GM12878 (cell line): ENCODE data around the gene ALMS1.

Experiments
- CHD1 ChIP-seq: IDR thresholded peaks from 2 replicates; pipeline ENCODE4 v1.6.1; 2012; ENCODE audit warnings: low read depth, low read length, improper control_type of control experiment
- CHD2 ChIP-seq: IDR thresholded peaks from 2 replicates; pipeline ENCODE4 v1.6.1; 2011; ENCODE audit warnings: low read depth, low read length, improper control_type of control experiment, borderline replicate concordance
- CTCF ChIP-seq, 3 experiments: IDR thresholded peaks in 2 of 3; conservative IDR thresholded peaks in 1 of 3; 2 replicates each; pipeline ENCODE4 v1.5.1; 2011; ENCODE audit warnings: low read depth in 3 of 3, low read length in 3 of 3, mild to moderate bottlenecking in 3 of 3, control low read depth in 2 of 3, moderate library complexity in 2 of 3, inconsistent platforms in 1 of 3, mixed read lengths in 1 of 3; ENCODE audit not compliant: control insufficient read depth in 2 of 3, insufficient read depth in 1 of 3; ENCODE audit errors: extremely low read depth in 1 of 3
- EP300 ChIP-seq, 2 experiments: fragments of 150-350 bp in 1 of 2; IDR thresholded peaks; 2 replicates each; pipeline ENCODE4 v1.6.1; 2011 to 2012; ENCODE audit warnings: low read depth in 2 of 2, low read length in 2 of 2, borderline replicate concordance in 1 of 2, improper control_type of control experiment in 1 of 2, inconsistent platforms in 1 of 2; ENCODE audit not compliant: control insufficient read depth in 1 of 2
- FOXK2 ChIP-seq: fragments of 450-650 bp; IDR thresholded peaks from 2 replicates; pipeline ENCODE4 v1.6.1; 2017; ENCODE audit warnings: mild to moderate bottlenecking, moderate library complexity
- MTA3 ChIP-seq: IDR thresholded peaks from 2 replicates; pipeline ENCODE4 v1.6.1; 2012; ENCODE audit warnings: low read length, inconsistent platforms, borderline replicate concordance
- NBN ChIP-seq: fragments of 450-650 bp; IDR thresholded peaks from 2 replicates; pipeline ENCODE4 v1.6.1; 2016
- NKRF ChIP-seq: fragments of 450-650 bp; conservative IDR thresholded peaks from 2 replicates; pipeline ENCODE4 v1.6.1; 2017; ENCODE audit warnings: mild to moderate bottlenecking, moderate library complexity
- PML ChIP-seq: IDR thresholded peaks from 2 replicates; pipeline ENCODE4 v1.6.1; 2012; ENCODE audit warnings: low read length, inconsistent platforms
- RAD21 ChIP-seq: IDR thresholded peaks from 2 replicates; pipeline ENCODE4 v1.6.1; 2011; ENCODE audit warnings: mild to moderate bottlenecking, low read depth, low read length, moderate library complexity; ENCODE audit not compliant: insufficient read depth
- TCF12 ChIP-seq: IDR thresholded peaks from 2 replicates; pipeline ENCODE4 v1.6.1; 2011; ENCODE audit warnings: low read depth, mild to moderate bottlenecking, low read length
- USF1 ChIP-seq: IDR thresholded peaks from 2 replicates; pipeline ENCODE4 v1.6.1; 2011; ENCODE audit warnings: borderline replicate concordance, low read depth, mild to moderate bottlenecking, moderate library complexity, mixed read lengths, low read length; ENCODE audit not compliant: insufficient read depth; ENCODE audit errors: extremely low read length
- USF2 ChIP-seq: IDR thresholded peaks from 2 replicates; pipeline ENCODE4 v1.6.1; 2011; ENCODE audit warnings: low read depth, low read length, improper control_type of control experiment, borderline replicate concordance

GRCh38 chr2:73652348-73652747, 266.7 kb downstream of the ALMS1 start:
- no peak for TF ChIP-seq CHD1
- no peak for TF ChIP-seq EP300 (IDR thresholded peaks at IDR 0.05; ENCODE audit: borderline replicate concordance in 1 of 2, control insufficient read depth in 1 of 2, low read depth in 2 of 2, low read length in 2 of 2)
- no peak for TF ChIP-seq CHD2
- no peak for TF ChIP-seq PML
- TF ChIP-seq USF1 = no peak
- no peak for TF ChIP-seq TCF12
- TF ChIP-seq CTCF (IDR thresholded peaks at IDR 0.05 in 2 of 3, conservative IDR thresholded peaks at IDR 0.05 in 1 of 3; ENCODE audit: control insufficient read depth in 2 of 3, extremely low read depth in 1 of 3, insufficient read depth in 1 of 3, low read depth in 3 of 3, low read length in 3 of 3) = no peak
- no peak for TF ChIP-seq NKRF
- no peak for TF ChIP-seq NBN
- TF ChIP-seq MTA3 = no peak
- no peak for TF ChIP-seq USF2
- no peak for TF ChIP-seq FOXK2
- no peak for TF ChIP-seq RAD21
